RKO (cell line): Measurements from ENCODE around the gene SEMA4D.

Source experiments
- DNase-seq: peaks from one replicate; pipeline ENCODE4 v3.0.0-alpha.2; 2016; ENCODE audit warnings: low spot score

Gene SEMA4D

DNA sequence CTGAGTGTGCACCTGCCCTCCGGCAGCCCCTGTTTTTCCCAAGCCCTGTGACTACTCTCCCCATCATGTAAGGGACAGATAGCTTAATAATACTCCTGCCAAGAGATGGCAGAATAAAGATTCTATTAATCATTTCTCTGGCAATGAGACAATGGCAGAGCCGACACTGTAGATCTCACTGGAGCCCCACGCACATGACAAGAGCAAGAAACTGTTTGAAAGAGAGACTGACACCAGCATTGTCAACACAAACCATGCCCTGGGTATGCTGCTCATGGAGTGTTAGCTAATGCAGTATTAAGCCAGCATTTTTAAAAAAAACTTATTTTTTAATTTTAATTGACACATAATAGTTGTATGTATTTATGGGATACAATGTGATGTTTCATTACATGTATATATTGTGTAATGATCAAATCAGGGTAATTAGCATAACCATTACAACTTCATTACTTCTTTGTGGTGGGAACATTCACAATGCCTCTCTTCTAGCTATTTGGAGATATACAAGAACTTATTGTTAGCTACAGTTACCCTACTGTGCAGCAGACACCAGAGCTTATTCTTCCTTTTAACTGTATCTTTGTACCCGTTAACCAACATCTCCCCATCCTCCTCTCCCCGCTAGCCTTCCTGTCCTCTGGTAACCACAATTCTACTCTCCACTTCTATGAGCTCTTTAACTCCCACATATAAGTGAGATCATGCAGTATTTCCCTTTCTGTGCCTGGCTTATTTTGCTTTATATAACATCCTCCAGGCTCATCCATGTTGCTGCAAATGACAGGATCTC is 31.5 kb upstream of the SEMA4D start:
- DNase-seq, result no peak

DNA sequence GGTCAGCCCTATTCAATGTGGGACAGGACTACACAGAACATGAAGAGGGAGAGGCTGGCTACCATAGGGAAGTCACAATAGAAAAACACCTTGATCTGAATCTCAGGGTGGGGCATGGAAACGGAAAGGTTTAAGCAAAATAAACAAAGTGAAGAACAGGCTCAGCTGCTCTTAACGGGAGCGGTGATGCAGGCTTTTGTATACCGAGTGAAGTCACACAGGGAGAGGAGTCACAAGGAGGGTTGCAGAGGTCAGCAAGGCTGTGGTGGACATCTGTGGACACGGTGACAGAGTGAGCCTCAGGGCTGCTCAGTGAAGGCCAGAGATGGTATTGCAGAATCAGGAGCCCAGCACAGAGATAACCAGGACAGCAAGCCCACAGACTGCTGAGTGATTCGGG is 30.6 kb upstream of the SEMA4D start:
- DNase-seq, result peak; percentile 20

GRCh38 chr9:89528131-89528530 is 30.2 kb upstream of the SEMA4D start:
- DNase-seq, result no peak

DNA sequence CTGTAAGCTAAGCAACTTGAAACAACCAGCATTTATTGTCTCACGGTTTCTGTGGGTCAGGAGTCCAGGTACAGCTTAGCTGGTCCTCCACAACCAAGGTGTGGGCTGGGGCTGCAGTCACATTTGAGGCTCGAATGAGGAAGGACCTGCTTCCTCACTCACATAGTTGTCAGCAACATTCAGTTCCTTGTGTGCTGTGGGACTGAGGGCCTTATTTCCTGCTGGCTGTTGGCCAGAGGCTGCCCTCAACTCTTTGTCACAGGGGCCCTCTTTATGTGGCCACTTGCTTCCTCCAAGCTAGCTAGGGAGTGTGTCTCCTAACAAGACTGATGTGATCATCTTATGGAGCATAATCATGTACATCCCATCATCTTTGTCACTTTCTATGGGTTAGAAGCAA is 29.2 kb upstream of the SEMA4D start:
- no peak for DNase-seq

DNA sequence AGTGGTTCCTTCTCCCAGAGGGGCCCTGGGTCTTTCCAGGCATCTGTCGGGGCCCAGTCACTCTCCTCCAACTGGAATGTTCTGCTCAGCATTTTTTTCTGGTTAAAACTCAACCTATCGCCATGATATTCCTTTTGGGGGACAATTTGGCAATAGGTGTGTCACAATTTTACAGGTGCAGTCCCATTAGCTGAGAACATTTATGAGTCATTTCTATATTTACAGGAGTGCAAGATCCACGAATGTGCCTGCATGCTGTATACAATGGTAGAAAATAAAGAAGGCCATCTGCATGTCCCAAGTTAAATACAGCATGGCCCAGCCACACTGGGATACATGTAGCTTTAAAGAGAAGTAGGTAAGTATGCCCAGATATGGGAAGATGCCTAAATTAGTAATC is 28.8 kb upstream of the SEMA4D start:
- no peak for DNase-seq

DNA sequence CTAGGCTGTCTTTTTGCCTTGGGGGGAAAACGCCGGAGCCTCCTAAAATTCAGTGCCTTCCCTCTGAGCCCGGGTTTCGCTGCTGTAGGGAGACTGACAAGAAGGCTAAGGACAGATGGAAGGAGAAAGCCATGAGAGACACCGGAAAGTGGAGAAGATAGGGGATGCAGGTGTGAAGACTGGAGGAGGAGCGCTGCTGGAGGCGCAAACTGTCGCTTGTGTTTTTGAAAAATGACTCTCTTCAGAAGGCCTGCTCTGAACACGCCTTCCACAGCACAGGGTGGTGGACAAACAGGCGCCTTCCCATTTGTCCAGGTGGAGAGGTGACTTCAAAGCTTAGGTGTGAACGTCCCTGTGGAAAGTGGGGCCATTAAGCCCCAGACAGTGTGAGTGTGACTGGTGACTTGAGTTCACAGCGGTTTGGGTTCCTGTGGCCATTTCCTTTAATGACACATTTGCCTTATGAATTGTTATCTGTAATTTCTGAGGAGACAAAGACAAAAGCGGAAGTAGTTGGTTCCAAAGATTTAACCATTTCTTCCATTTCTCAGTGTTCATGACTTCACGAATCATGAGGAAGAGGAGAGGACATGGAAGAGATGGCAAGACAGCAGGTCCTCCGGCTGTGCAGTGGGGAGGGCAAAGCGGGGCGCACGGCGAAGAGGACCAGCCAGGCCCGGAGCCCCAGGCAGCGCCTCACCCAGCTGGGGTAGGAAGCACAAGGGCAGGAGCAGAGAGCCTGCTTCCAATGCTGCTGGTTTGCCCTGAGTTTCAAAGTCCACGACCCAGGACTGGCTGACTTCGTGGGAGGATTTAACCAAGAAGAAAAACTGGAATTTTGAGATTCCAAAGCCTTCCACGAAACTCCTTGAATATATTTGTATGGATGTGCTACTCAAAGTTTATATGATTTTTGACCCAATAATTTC is 27.8 kb upstream of the SEMA4D start:
- no peak for DNase-seq

DNA sequence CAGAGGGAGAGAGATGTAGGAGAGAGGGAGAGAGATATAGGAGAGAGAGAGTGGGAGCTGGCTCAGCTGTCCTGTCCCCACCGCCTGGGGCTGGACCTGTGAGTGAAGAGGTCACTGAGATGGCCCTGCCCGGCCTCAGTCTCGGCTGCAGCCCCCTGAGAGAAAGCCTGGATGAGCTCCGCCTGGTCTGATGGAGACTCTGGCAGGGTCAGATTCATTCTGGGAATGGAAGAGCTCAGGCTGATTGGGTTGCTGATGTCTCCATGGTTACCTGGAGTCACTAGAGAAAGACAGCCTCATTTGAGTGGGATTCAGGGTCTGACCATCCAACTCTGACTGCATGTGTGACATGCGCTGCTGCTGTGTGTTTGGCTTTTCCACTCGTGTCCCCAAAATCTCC is 27.1 kb upstream of the SEMA4D start:
- no peak for DNase-seq

DNA sequence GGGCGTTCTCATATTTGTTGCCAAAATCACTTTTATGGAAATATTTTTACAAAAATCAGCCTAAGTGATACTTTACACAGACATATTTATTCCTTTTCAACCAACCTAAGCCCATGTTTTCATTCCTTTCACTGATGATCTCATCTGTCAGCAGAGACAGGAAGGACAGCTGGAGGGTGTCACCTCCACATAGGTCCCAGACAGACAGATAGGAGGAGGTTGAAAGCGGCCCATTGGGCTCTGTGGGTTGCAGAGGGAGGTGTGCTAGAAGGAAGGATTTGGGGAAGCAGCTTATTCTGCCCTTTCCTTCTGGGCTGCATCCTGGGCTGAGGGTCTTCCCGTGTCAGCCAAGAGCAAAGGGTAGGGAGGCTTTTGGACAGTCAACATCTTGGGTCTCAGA is 26.0 kb upstream of the SEMA4D start:
- no peak for DNase-seq

DNA sequence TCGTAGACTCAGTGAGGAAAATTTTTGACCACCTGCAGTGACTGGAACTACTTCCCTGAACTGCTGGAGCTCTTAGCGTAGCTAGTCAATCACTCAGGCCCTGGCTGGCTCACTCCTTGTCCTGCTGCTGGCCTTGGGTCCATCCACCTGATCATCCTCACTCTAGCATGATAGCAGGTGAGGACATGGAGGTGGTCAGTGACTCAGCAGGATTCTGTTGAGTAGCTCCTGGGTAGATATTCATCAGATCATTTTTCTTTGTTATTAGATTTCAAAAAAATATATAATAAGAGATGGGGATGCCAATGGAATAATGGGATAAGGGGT is 25.0 kb upstream of the SEMA4D start:
- DNase-seq, result no peak

GRCh38 chr9:89522261-89522958 is 24.5 kb upstream of the SEMA4D start:
- DNase-seq, result no peak

GRCh38 chr9:89519366-89519805 is 21.5 kb upstream of the SEMA4D start:
- peak; percentile 75 for DNase-seq

DNA sequence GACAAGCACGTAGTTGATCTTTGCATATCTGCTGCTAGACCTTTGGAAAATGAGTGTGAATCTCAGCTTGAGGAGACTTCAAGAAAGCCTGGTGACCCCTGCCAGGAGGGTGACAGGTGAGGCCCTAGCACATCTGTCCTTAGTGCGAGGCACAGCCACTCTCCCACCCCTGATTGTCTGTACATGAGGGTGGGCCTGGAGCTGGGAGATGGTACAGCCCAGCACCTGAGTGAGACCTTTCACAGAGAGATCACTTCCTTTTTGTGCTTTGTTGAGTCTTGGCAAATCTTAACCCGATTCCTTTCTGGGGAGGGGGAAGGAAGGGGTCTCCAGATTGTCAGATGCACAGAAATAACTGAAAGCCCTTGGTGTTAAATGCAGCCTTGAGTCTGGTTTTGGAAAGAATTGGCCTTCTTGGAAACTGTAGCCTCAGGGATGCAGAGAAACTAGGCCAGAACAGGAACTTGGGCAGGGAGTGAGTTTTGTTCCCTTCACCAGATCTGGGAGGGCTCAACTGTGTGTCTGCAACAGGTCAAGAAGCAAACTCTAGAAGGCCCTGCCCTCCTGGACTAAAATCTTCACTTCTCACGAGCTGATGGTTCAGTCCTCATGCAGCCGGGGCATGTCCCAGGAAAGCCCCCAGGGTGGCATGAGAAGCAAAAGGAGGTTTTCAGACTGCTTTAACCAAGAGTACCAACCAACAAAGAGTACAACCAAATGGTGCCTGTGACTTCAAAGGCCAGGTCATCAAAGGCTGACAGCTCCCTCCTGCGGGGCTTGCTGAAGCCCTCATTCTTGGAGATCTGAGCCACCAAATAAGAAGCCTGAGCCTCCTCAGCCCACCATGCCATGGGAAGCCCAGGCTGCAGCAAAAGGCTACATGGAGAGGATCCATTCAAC is 20.8 kb upstream of the SEMA4D start:
- no peak for DNase-seq

DNA sequence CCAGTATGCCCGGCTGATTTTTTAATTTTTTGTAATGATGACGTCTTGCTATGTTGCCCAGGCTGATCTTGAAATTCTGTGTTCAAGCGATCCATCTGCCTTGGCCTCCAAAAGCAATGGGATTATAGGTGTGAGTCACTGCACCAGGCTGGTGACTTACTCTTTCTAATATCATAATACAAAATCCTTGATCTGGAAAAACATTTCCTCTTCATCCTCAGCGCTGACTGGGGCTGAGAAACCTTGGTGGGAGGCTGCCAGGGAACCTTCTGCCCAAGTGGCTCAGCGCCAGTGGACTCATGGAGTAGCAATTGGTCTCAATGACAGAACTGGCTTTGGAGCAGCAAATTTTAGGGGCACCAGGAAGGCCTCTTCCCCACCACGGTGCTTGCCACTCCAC is 17.5 kb upstream of the SEMA4D start:
- DNase-seq, result no peak

DNA sequence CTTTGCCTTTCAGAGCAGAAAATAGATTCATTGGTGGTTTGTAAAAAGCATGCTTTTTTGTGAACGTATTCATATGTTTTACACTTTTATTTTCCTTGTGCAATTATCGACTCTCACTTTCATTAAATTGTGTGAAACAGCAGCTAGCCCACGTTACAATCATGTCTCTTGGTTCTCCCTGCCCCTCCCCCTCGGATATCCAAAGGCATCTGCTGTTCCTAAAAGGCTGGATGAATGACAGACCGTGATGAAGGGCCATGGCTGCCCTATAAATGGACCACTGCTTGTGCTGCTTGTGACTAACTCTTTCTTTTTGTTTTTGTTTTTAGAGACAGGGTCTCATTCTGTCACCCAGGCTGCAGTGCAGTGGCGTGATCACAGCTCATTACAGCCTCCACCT is 17.0 kb upstream of the SEMA4D start:
- no peak for DNase-seq

DNA sequence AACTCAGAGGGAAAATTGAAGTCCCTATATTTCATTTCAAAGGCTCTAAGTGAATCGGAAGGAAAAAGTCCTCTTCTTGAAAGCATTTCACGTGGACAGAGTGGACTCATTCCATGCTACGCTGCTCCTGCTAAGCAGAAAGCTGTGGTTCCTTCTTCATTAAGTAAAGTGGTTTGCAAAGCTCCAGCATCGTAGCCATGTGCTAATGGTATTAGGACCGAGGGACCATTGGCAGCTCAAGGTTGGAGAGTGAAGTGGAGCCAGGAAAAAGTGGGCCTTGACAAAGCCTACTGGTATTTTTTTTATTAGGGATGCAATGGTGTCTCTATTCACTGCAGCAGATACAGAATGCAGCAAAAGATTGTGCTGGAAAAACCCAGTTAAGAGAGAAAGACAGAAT is 16.4 kb upstream of the SEMA4D start:
- DNase-seq, result no peak

- no peak for DNase-seq
Observed at GRCh38 chr9:89513837-89514236, 15.9 kb upstream of the SEMA4D start.

- no peak for DNase-seq
Observed at GRCh38 chr9:89512382-89512781, 14.5 kb upstream of the SEMA4D start.

DNA sequence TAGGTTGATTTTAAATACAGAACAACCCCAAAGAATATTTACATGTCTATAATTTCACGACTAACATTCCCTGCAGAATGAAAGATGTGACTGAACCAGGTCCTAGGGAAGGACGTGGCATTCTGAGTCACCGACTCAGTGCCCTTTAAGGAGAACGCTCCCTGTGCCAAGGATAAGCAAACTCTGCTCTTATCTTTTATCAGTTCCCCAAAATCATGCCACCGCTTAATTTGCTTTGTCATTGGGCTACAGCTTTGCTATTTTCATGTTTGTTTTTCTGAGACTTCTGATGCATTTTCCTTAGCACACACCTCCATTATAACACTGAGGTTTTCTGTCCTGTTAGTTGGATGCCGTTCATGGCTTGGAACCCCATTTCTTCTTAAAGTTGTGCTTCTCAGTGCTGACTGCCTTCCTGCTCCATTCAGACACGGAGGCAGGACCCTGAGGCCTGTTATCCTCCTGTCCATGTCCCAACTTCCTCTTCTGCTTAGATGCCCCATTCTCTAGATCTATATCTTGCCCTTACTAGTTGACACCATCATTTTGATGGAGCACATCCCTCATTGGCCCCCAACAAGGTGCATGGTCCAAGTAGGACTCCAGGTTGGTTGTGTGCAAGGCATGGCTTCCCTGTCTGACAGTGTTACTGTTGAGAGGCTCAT is 11.2 kb upstream of the SEMA4D start:
- DNase-seq, result no peak

- DNase-seq, result no peak
Observed at GRCh38 chr9:89505911-89506310, 8.0 kb upstream of the SEMA4D start.

DNA sequence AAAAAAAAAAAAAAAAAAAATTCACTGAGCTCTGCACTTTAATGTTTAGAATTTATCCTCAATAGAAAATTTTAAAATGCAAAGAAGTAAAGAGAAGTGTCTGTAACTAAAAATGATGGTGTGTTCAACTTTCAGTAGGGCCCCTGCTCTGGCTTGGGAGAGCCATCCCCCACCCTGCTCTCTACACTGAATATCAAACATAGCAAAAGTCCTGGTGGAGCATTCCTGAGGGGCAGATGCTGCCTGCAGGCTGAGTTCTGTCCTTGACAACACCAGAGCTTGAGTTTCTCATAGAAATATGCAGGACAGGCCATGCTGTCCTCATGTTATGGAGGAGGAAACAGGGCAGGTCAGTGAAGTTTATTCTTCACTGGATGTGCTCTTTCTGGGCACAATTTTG is 7.1 kb upstream of the SEMA4D start:
- DNase-seq, result no peak

DNA sequence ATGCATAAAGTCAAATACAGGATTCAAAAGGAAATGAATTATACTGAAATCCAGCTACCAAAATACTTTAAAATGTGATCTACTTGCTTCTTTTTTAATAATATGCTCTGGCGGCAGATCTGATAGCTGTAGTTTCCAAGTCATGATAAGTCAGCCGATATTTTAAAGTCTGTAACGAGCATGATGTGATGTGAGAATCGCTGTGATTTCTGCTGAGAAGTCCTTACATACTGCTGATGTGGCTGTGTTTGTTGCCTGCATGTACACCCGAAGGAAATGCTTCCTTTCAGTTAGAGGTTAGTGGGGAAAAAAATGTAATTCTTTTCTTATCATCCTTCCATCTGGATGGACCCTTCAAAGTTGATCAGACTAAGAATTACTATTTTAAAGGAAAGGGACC is 4.8 kb upstream of the SEMA4D start:
- no peak for DNase-seq
